Endometrial microvascular endothelial cells (primary cell): Measurements from ENCODE around the gene NRBF2. TPM values are rescaled to one million over a fixed set of nuclear protein-coding genes. Genes with fewer than 3 reads are reported as not detected.
"Not testable (repeated sequence)": the region's sequence is repeated elsewhere in the genome, so short reads cannot be mapped to it uniquely, and the experiment has no call there.

Source experiments
- in situ Hi-C: cut with HindIII; loops from 2 replicates; pipeline ENCODE4 v1.10.0; 2017; ENCODE audit warnings: low sequenced_read_pairs, low pct_unique_long_range_greater_than_20kb; ENCODE audit errors: inconsistent ontology term
- total RNA-seq: library from RNA; depleted of rRNA; stranded (reverse); fragments of >200 nt; gene quantifications from one replicate; pipeline ENCODE4 v1.2.3, GENCODE V29; 2015; ENCODE audit errors: inconsistent ontology term

The NRBF2 gene
- total RNA-seq: 16.0 TPM

- in situ Hi-C loops: no loop called here
These were observed at the start of gene NRBF2 for GRCh38 chr10:63133056-63133820. Gene NRBF2 (plus strand): TSS chr10:63133328. CDS start chr10:63133471, 143 bp downstream.

GRCh38 chr10:63083406-63083805, 49.7 kb upstream of the NRBF2 start:
- in situ Hi-C loops: not testable (repeated sequence)

GRCh38 chr10:63083904-63084689, 49.0 kb upstream of the NRBF2 start:
- in situ Hi-C loops: no loop called here

DNA sequence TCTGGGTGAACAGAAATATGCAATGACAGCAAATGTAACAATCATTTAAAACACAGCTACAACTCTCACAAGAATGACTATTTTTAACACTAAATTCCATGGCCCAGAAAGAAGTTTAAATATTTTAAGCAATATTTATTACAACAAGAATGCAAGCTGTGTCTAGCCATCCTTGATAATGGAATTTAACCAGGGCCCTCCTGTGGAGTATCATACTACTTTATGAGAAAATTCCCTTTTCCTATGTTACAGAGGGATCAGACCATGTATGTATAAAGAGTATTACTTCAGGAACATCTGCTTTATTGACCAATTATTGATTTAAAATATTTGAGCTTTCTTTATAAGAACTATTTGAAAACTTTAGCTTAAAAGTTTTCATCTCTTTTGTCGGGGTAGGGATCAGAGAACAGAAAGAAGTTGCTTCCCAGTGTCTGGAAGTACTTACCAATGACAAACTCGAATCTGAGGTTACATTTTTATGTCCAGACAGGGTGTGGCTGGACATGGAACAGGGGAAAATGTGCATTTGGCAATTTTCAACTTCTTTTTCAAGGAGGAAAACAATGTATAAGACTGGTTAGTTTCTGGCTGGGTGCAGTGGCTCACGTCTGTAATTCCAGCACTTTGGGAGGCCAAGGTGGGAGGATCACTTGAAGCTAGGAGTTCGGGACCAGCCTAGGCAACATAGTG, 48.3 kb upstream of the NRBF2 start:
- in situ Hi-C loops: no loop called here

GRCh38 chr10:63093227-63093626, 39.9 kb upstream of the NRBF2 start:
- in situ Hi-C loops: no loop called here

GRCh38 chr10:63094405-63094804, 38.7 kb upstream of the NRBF2 start:
- in situ Hi-C loops: no loop called here

DNA sequence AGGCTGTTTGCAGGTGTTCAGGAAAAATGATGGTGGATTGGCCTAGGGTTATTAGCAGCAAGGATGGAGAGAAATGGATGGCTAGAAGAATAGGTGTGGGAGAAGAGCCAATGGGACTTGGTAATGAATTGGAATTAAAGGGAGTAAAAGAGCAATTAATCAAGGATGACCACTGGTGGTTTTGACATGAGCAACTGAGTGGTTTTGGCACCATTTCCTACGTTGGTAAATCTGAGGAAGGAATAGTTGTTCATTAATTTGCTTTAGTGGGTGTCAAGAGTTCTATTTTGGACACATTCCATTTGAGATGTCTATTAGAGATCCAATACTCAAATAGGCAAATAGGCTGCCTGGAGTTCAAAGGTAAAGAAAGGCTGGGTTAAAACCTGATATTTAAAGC, 38.2 kb upstream of the NRBF2 start:
- in situ Hi-C loops: no loop called here

- in situ Hi-C loops: no loop called here
These were observed 33.4 kb upstream of the NRBF2 start for GRCh38 chr10:63099734-63100133.

- in situ Hi-C loops: not testable (repeated sequence)
These were observed 32.0 kb upstream of the NRBF2 start for GRCh38 chr10:63101091-63101490.

DNA sequence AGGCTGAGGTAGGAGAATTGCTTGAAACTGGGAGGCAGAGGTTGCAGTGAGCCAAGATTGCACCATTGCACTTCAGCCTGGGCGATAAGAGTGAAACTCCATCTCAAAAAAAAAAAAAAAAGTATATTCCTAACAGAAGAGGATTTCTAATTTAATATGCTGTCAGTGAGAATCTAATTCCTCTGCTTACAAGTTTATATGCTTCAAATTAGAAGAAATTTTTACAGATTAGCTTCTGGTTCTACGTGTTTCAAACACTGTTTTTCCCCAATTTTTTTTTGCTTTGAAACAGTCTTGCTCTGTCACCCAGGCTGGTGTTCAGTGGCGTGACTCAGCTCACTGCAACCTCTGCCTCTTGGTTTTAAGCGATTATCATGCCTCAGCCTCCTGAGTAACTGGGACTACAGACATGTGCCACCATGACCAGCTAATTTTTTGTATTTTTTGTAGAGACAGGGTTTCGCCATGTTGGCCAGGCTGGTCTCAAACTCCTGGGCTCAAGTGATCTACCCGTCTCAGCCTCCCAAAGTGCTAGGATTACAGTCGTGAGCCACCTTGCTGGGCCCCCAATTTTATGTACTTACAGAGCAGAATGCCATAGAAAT, 30.7 kb upstream of the NRBF2 start:
- in situ Hi-C loops: not testable (repeated sequence)

- in situ Hi-C loops: not testable (repeated sequence)
These were observed 29.9 kb upstream of the NRBF2 start for GRCh38 chr10:63103178-63103577.

- in situ Hi-C loops: no loop called here
These were observed 29.1 kb upstream of the NRBF2 start for GRCh38 chr10:63103971-63104409.

GRCh38 chr10:63105225-63106110, 27.7 kb upstream of the NRBF2 start:
- in situ Hi-C loops: no loop called here

- in situ Hi-C loops: no loop called here
These were observed 26.9 kb upstream of the NRBF2 start for GRCh38 chr10:63106111-63106755.

DNA sequence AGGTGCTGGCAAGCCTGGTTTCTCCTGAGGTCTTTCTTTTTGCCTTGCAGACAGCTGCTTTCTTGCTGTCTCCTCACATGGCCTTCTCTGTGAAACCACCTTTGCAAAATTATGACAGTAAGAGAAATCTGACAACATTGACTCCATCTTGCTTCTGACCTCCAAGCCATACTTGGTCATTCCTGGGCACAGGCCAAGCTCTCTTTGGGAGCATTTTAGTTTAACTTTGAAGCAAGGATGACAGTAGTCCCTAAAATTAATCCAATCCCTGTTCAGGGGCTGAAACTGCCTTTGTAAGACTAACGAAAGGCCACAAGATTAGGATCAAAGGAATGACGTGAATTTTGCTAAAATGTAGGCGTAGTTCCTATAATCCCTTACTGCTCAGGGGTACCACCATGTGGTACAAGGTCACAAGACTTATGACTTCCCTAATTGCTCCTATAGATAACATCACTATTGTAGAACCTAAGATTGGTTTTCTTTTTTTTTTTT, 25.1 kb upstream of the NRBF2 start:
- in situ Hi-C loops: no loop called here

DNA sequence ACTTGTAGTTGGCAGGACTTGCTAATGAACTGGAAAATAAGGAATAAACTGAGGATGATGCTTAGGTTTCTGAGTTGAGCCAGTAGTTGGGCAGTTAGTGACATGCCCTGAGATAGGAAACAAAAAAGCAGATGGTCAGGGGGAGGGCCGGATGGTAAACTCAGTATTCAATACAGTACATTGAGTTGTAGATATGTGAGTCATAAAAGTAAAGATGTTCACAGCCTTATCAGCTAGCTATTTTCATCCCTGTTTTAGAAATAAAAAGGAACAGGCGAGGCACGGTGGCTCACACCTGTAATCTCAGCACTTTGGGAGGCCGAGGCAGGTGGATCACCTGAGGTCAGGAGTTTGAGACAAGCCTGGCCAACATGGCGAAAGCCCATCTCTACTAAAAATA, 22.2 kb upstream of the NRBF2 start:
- in situ Hi-C loops: no loop called here

DNA sequence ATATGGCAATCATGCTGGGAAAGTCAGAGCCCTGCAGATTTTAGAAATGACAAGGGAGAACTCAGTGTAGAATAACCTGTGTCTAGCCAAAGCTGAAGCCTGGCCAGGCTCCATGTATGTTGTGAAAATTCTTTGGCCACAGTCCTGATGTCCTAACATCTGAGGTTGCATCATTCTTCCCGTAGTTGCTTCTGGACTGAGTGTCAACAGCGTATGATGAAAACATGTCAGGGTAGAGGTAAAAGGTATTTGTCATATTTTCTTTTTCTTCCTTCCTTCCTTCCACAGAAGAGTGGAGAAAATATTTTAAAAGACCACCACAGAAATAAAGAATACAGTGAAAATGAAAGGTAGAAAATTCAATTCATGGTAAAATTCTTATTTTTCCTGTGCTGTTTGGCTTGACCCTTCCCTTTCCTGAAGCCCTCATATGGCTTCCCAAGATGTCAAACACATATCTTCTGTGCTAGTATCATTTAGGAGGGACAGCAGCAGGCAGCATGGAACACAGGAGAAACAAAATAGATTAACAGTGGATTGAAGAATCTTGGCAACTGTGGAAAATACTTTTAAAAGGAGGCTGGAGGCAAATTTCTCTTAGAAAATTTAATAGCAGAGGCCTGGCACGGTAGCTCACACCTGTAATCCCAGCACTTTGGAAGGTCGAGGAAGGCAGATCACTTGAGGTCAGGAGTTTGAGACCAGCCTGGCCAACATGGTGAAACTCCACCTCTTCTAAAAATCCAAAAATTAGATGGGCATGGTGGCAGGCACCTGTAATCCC, 18.9 kb upstream of the NRBF2 start:
- in situ Hi-C loops: no loop called here
